Measurements from ENCODE around the gene CHD2.

CHD2 gene

GRCh38 chr15:92910451-92910850 is 10.3 kb downstream of the CHD2 start:
- Histone ChIP-seq H2AFZ (ENCODE audit: low read length) (no peak overlapping the region), H3K36me3 (ENCODE audit: insufficient read depth, low read length) (peaks cover 3% of the 10 kb centered on the region; the same call in 1 of the 2 replicates), H3F3A (ENCODE audit: low read depth) (no peaks in the 10 kb centered on the region), H3K4me2 (ENCODE audit: low read depth, low read length, poor library complexity, severe bottlenecking) (peak overlapping the region; percentile 55), H4K20me1 (ENCODE audit: insufficient read depth, low read length, poor library complexity, severe bottlenecking) (peaks cover 88% of the 10 kb centered on the region), H3K4me3 (ENCODE audit: low read length, poor library complexity, severe bottlenecking) (no peak overlapping the region), H3K9ac (ENCODE audit: low read depth, low read length, poor library complexity, severe bottlenecking) (peak overlapping the region; percentile 14), H3K9me3 (ENCODE audit: insufficient read depth, low read depth, low read length) (no peaks in the 10 kb centered on the region), H3K4me1 (ENCODE audit: insufficient read depth, low read length, poor library complexity, severe bottlenecking) (peaks cover 84% of the 10 kb centered on the region), H3K9me2 (replicated peaks; ENCODE audit: low read depth, low read length) (no peaks in the 10 kb centered on the region), H3K79me2 (ENCODE audit: insufficient read depth, low read length) (peaks cover 100% of the 10 kb centered on the region), H3K27me3 (ENCODE audit: insufficient read depth, low read length, poor library complexity, severe bottlenecking) (no peaks in the 10 kb centered on the region)
- TF ChIP-seq CTCF (conservative IDR thresholded peaks at IDR 0.05; ENCODE audit: low read length) (no peak), EZH2phosphoT487 (IDR thresholded peaks at IDR 0.05; ENCODE audit: borderline replicate concordance) (no peak)

GRCh38 chr15:92914103-92914499 is 14.0 kb downstream of the CHD2 start:
- Histone ChIP-seq H3K9me3 (ENCODE audit: insufficient read depth, low read depth, low read length) (no peaks in the 10 kb centered on the region), H3K4me3 (ENCODE audit: low read length, poor library complexity, severe bottlenecking) (peak overlapping the region; percentile 59), H3K9me2 (replicated peaks; ENCODE audit: low read depth, low read length) (no peaks in the 10 kb centered on the region), H3K9ac (ENCODE audit: low read depth, low read length, poor library complexity, severe bottlenecking) (peak overlapping the region; percentile 13), H3K79me2 (ENCODE audit: insufficient read depth, low read length) (peaks cover 99% of the 10 kb centered on the region), H3F3A (ENCODE audit: low read depth) (peaks cover 5% of the 10 kb centered on the region; the same call in 1 of the 2 replicates), H2AFZ (ENCODE audit: low read length) (no peak overlapping the region), H3K4me1 (ENCODE audit: insufficient read depth, low read length, poor library complexity, severe bottlenecking) (peaks cover 62% of the 10 kb centered on the region), H3K27me3 (ENCODE audit: insufficient read depth, low read length, poor library complexity, severe bottlenecking) (no peaks in the 10 kb centered on the region), H3K36me3 (ENCODE audit: insufficient read depth, low read length) (peaks cover 3% of the 10 kb centered on the region; the same call in 1 of the 2 replicates), H4K20me1 (ENCODE audit: insufficient read depth, low read length, poor library complexity, severe bottlenecking) (peaks cover 66% of the 10 kb centered on the region), H3K4me2 (ENCODE audit: low read depth, low read length, poor library complexity, severe bottlenecking) (peak overlapping the region; percentile 71)
- TF ChIP-seq CTCF (conservative IDR thresholded peaks at IDR 0.05; ENCODE audit: low read length), result no peak
- TF ChIP-seq EZH2phosphoT487 (IDR thresholded peaks at IDR 0.05; ENCODE audit: borderline replicate concordance), result no peak

GRCh38 chr15:92914768-92915221 is 14.7 kb downstream of the CHD2 start:
- peak overlapping the region; percentile 13 for H3K9ac ChIP-seq (ENCODE audit: low read depth, low read length, poor library complexity, severe bottlenecking)
- TF ChIP-seq EZH2phosphoT487 (IDR thresholded peaks at IDR 0.05; ENCODE audit: borderline replicate concordance), result no peak
- no peak for TF ChIP-seq CTCF (conservative IDR thresholded peaks at IDR 0.05; ENCODE audit: low read length)
- H3K36me3 ChIP-seq (ENCODE audit: insufficient read depth, low read length), result peaks cover 6% of the 10 kb centered on the region; the same call in 1 of the 2 replicates
- H3K27me3 ChIP-seq (ENCODE audit: insufficient read depth, low read length, poor library complexity, severe bottlenecking), result no peaks in the 10 kb centered on the region
- H3F3A ChIP-seq (ENCODE audit: low read depth), result peaks cover 5% of the 10 kb centered on the region; the same call in 1 of the 2 replicates
- no peaks in the 10 kb centered on the region for H3K9me2 ChIP-seq (replicated peaks; ENCODE audit: low read depth, low read length)
- peaks cover 61% of the 10 kb centered on the region for H4K20me1 ChIP-seq (ENCODE audit: insufficient read depth, low read length, poor library complexity, severe bottlenecking)
- no peaks in the 10 kb centered on the region for H3K9me3 ChIP-seq (ENCODE audit: insufficient read depth, low read depth, low read length)
- H2AFZ ChIP-seq (ENCODE audit: low read length), result no peak overlapping the region
- peaks cover 58% of the 10 kb centered on the region for H3K4me1 ChIP-seq (ENCODE audit: insufficient read depth, low read length, poor library complexity, severe bottlenecking)
- peak overlapping the region; percentile 71 for H3K4me2 ChIP-seq (ENCODE audit: low read depth, low read length, poor library complexity, severe bottlenecking)
- H3K4me3 ChIP-seq (ENCODE audit: low read length, poor library complexity, severe bottlenecking), result peak overlapping the region; percentile 59
- H3K79me2 ChIP-seq (ENCODE audit: insufficient read depth, low read length), result peaks cover 99% of the 10 kb centered on the region

Measured in Loucy (cell line).